K562 (cell line): ENCODE data around the gene SRP72. TPM values are rescaled to one million over a fixed set of nuclear protein-coding genes. Genes with fewer than 3 reads are reported as not detected.

Source experiments
- BCOR ChIP-seq: fragments of 450-650 bp; IDR thresholded peaks from 2 replicates; pipeline ENCODE4 v1.6.1; 2016
- KLF13 ChIP-seq: fragments of 450-650 bp; IDR thresholded peaks from 2 replicates; pipeline ENCODE4 v1.6.1; 2016; ENCODE audit warnings: missing genetic modification characterization, low read depth, mild to moderate bottlenecking, missing compliant biosample characterization, moderate library complexity, borderline replicate concordance
- PCBP2 ChIP-seq: fragments of 200-400 bp; formaldehyde crosslinking; IDR thresholded peaks from 2 replicates; pipeline ENCODE4 v1.6.1; 2018; ENCODE audit warnings: low read length, low read depth, mild to moderate bottlenecking, moderate library complexity; ENCODE audit not compliant: poor library complexity, severe bottlenecking
- RCOR1 ChIP-seq, 2 experiments: IDR thresholded peaks; 2 replicates each; pipeline ENCODE4 v1.6.1; 2012; ENCODE audit warnings: low read depth in 2 of 2, low read length in 2 of 2, borderline replicate concordance in 1 of 2, improper control_type of control experiment in 1 of 2
- SOX6 ChIP-seq: fragments of 450-650 bp; IDR thresholded peaks from 2 replicates; pipeline ENCODE4 v1.6.1; 2014; ENCODE audit warnings: mild to moderate bottlenecking
- TEAD4 ChIP-seq, 2 experiments: sonication (generic) in 1 of 2; formaldehyde crosslinking in 1 of 2; IDR thresholded peaks; 2 replicates each; pipeline versions ENCODE4 v1.6.1 to v1.8.0; 2012 to 2022; ENCODE audit warnings: borderline replicate concordance in 1 of 2, inconsistent platforms in 1 of 2, low read length in 1 of 2, mild to moderate bottlenecking in 1 of 2, missing genetic modification reagents in 1 of 2
- ZBTB40 ChIP-seq, 2 experiments: fragments of 450-650 bp in 1 of 2; sonication (generic) in 1 of 2; formaldehyde crosslinking in 1 of 2; IDR thresholded peaks; 2 replicates each; pipeline versions ENCODE4 v1.7.1 to v1.9.0; 2016 to 2022; ENCODE audit warnings: inconsistent platforms in 1 of 2, mild to moderate bottlenecking in 1 of 2, missing genetic modification reagents in 1 of 2
- ZKSCAN3 ChIP-seq: fragments of 250-450 bp; sonication (Bioruptor Pico); IDR thresholded peaks from 2 replicates; pipeline ENCODE4 v1.4.0; 2020
- ZNF175 ChIP-seq: fragments of 200-800 bp; sonication (Bioruptor generic); IDR thresholded peaks from 2 replicates; pipeline ENCODE4 v1.6.1; 2016; ENCODE audit warnings: low read depth, mild to moderate bottlenecking, missing genetic modification characterization, missing compliant biosample characterization
- ZNF253 ChIP-seq: fragments of 250-450 bp; sonication (Bioruptor Pico); conservative IDR thresholded peaks from 2 replicates; pipeline ENCODE4 v1.6.1; 2021; ENCODE audit warnings: mild to moderate bottlenecking
- ZNF766 ChIP-seq: fragments of 200-800 bp; sonication (Bioruptor generic); conservative IDR thresholded peaks from 2 replicates; pipeline ENCODE4 v1.6.1; 2016; ENCODE audit warnings: missing genetic modification characterization, missing compliant biosample characterization
- polyA plus RNA-seq, 8 experiments: library from polyadenylated mRNA; depleted of rRNA in 4 of 8; stranded (reverse) in 5 of 8; unstranded in 3 of 8; fragments of >200 nt; fragmentation: Nextera tagmentation in 2 of 8; fragmentation: Illumina TruSeq in 1 of 8; extraction: Ambion mirVana in 2 of 8; extraction: Trizol in 1 of 8; gene quantifications; 2 replicates each; pipeline versions ENCODE4 v1.2.1 to v1.2.3, GENCODE V29; 2011 to 2014; ENCODE audit warnings: inconsistent platforms in 1 of 8, missing spikeins in 1 of 8
- total RNA-seq, 7 experiments: library from RNA; depleted of rRNA in 6 of 7; stranded (reverse); fragments of >200 nt in 6 of 7; fragmentation: Illumina TruSeq in 2 of 7; extraction: Trizol in 2 of 7; gene quantifications; 2 replicates each; pipeline versions ENCODE4 v1.2.1 to v1.2.3, GENCODE V29; 2011 to 2021; ENCODE audit warnings: low replicate concordance in 1 of 7

SRP72 gene
- total and polyA plus RNA-seq, 9 of the 15 experiments (the other 6 are each of a cell fraction or from before 2014, with no cell fraction given): 124 to 341 (median 202) TPM

DNA sequence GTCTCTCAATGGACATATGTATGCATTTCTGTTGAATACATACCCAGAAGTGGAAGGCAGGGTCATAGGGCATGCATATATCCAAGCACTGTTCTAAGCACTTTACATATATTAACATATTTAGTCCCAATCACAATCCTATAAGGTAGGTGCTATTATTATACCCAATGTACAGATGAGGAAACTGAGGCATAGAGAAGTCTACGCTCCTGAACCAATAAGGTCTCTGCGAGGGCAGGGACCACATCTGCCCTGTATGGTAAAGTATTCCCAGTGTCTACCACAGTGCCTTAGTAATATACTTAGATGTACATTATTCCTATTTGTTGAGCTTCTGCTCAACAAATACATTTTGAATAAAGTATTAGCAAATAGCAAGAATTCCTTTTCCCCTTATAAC, 37.2 kb upstream of the SRP72 start (continued):
- TF ChIP-seq ZBTB40 (IDR thresholded peaks at IDR 0.05) (no peak), ZBTB40 (CRISPR knock-in tag; IDR thresholded peaks at IDR 0.05) (no peak), ZNF175 (no peak), SOX6 (no peak), ZNF253 (CRISPR knock-in tag) (no peak), BCOR (peak; percentile 49; the same call in 1 of the 2 replicates), KLF13 (no peak), PCBP2 (no peak), RCOR1 (IDR thresholded peaks at IDR 0.05; ENCODE audit: borderline replicate concordance in 1 of 2, low read depth in 2 of 2, low read length in 2 of 2) (peak in 1 of 2 experiments; percentile 17; a peak in 1 of 4 replicates), ZNF766 (no peak), TEAD4 (IDR thresholded peaks at IDR 0.05; ENCODE audit: low read length) (no peak), TEAD4 (CRISPR knock-in tag; IDR thresholded peaks at IDR 0.05; ENCODE audit: borderline replicate concordance) (no peak), ZKSCAN3 (CRISPR knock-in tag) (no peak)
